Naive thymus-derived CD4-positive, alpha-beta T cell (primary cell): Measurements from ENCODE around the gene SRSF7. TPM values are rescaled to one million over a fixed set of nuclear protein-coding genes. Genes with fewer than 3 reads are reported as not detected.
"Not testable (repeated sequence)": the region's sequence is repeated elsewhere in the genome, so short reads cannot be mapped to it uniquely, and the experiment has no call there.

Source experiments
- ATAC-seq: fragments of 150-1000 bp; cut with Tn5 transposase; 2 replicates; pipeline ENCODE4 v1.10.0; 2021; ENCODE audit warnings: mild to moderate bottlenecking, moderate library complexity
- CTCF ChIA-PET: fragments of 350-600 bp; sonication (Branson Sonifier 250); formaldehyde crosslinking; loops from one replicate; lab custom pipeline; 2021; ENCODE audit warnings: antibody characterized with exemption; lab: Charles Lee
- POLR2A ChIA-PET: fragments of 350-600 bp; sonication (Branson Sonifier 250); formaldehyde crosslinking; loops from one replicate; lab custom pipeline; 2021; ENCODE audit warnings: antibody characterized with exemption, inconsistent platforms; lab: Charles Lee
- DNase-seq, 9 donors: peaks; one replicate each; pipeline versions ENCODE4 v3.0.0 to v3.0.0-alpha.2; 2020 to 2022; ENCODE audit warnings: mixed read lengths in 1 of 9
- H3K27ac ChIP-seq: one replicate; pipeline ENCODE4 v1.7.0; 2013; ENCODE audit warnings: mild to moderate bottlenecking, low read depth, low read length, moderate library complexity
- H3K27me3 ChIP-seq, 2 donors: one replicate each; pipeline ENCODE4 v1.7.0; 2013; ENCODE audit warnings: low read length in 2 of 2, mild to moderate bottlenecking in 2 of 2, moderate library complexity in 2 of 2; ENCODE audit not compliant: control insufficient read depth in 2 of 2, insufficient read depth in 2 of 2
- H3K36me3 ChIP-seq, 3 experiments: 1 replicate in 2 of 3; 2 replicates in 1 of 3; pipeline ENCODE4 v1.7.0; 2013; ENCODE audit warnings: low read length in 3 of 3, mild to moderate bottlenecking in 3 of 3, moderate library complexity in 1 of 3; ENCODE audit not compliant: insufficient read depth in 3 of 3, control insufficient read depth in 2 of 3
- H3K4me1 ChIP-seq, 2 donors: one replicate each; pipeline ENCODE4 v1.7.0; 2013; ENCODE audit warnings: low read length in 2 of 2, mild to moderate bottlenecking in 2 of 2, moderate library complexity in 1 of 2; ENCODE audit not compliant: control insufficient read depth in 2 of 2, insufficient read depth in 2 of 2
- H3K4me3 ChIP-seq: 2 replicates; pipeline ENCODE4 v1.7.0; 2013; ENCODE audit warnings: mild to moderate bottlenecking, low read length
- H3K9me3 ChIP-seq, 3 experiments: 1 replicate in 2 of 3; 2 replicates in 1 of 3; pipeline ENCODE4 v1.7.0; 2013; ENCODE audit warnings: low read length in 3 of 3; ENCODE audit not compliant: control insufficient read depth in 2 of 3
- H3K27ac Mint-ChIP-seq, 9 donors: one replicate each; pipeline ENCODE4 v1.8.0; 2020 to 2022; ENCODE audit warnings: mixed read lengths in 9 of 9, mild to moderate bottlenecking in 8 of 9, moderate library complexity in 5 of 9, inconsistent platforms in 2 of 9
- H3K27me3 Mint-ChIP-seq, 5 donors: one replicate each; pipeline ENCODE4 v1.8.0; 2021 to 2022; ENCODE audit warnings: mixed read lengths in 5 of 5, mild to moderate bottlenecking in 1 of 5
- H3K36me3 Mint-ChIP-seq, 5 donors: one replicate each; pipeline ENCODE4 v1.8.0; 2020 to 2022; ENCODE audit warnings: mixed read lengths in 5 of 5, mild to moderate bottlenecking in 3 of 5, inconsistent platforms in 1 of 5
- H3K4me1 Mint-ChIP-seq, 7 donors: one replicate each; pipeline ENCODE4 v1.8.0; 2020 to 2022; ENCODE audit warnings: mixed read lengths in 7 of 7, mild to moderate bottlenecking in 3 of 7, inconsistent platforms in 1 of 7
- H3K4me3 Mint-ChIP-seq, 10 donors: one replicate each; pipeline ENCODE4 v1.8.0; 2020 to 2022; ENCODE audit warnings: mild to moderate bottlenecking in 10 of 10, mixed read lengths in 10 of 10, moderate library complexity in 6 of 10, inconsistent platforms in 2 of 10
- H3K9me3 Mint-ChIP-seq, 11 donors: one replicate each; pipeline ENCODE4 v1.8.0; 2020 to 2022; ENCODE audit warnings: mixed read lengths in 11 of 11, mild to moderate bottlenecking in 4 of 11, inconsistent platforms in 1 of 11, moderate library complexity in 1 of 11
- intact Hi-C, 2 donors: fragments of 100-400 bp; cut with micrococcal nuclease; formaldehyde crosslinking; loops; one replicate each; pipeline ENCODE4 v1.15.1; 2023
- polyA plus RNA-seq, 2 donors: library from polyadenylated mRNA; unstranded; fragments of 300-500 nt; fragmentation: Illumina TruSeq; gene quantifications; one replicate each; pipeline ENCODE4 v1.2.3, GENCODE V29; 2021
- total RNA-seq, 6 experiments: library from RNA in 5 of 6; stranded (reverse) in 5 of 6; gene quantifications; 1 replicate in 5 of 6; 2 replicates in 1 of 6; pipeline ENCODE4 v1.2.3 and lab custom pipeline; 2021 to 2026

Gene SRSF7
- 100 to 1,000 TPM; 259 to 503 (median 310) TPM for total RNA-seq
- 100 to 1,000 TPM; 197 to 224 TPM for polyA plus RNA-seq
- 1,037 reads per million, percentile 99 among the genes with 10 or more reads in this experiment for total RNA-seq (lab: John Stamatoyannopoulos, UW)

DNA sequence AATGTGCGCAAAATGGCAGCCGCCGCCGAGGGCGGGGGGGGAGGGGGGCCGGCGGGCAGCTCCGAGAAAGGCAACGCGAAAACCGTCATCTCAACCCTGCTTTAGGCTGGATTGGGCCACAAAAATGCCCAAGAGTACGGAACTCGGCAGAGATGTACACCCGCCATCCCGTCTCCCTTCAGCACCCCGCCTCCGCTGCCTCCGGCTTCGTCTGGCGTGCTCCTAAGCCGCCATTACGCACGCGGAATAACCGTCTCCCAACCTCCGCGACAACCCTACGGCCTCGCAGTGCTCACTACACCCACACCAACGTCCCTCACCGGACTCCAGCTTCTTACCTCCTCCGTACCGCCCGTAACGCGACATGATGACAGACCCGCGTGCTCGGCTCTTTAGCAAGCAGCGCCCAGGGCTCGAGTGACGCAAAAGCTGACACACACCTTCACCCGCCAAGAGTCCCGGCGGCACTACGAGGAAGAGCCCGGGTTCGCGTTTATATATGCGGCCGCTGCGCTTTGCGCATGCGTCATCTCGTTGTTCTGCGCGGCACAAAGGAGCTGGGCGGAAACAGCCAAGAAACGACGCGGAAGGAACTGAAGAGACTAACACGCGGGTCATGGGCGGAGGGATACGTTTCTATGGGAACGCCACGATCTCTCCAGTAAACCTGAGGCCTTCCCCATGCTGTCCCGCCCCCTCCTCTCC, at the start of gene SRSF7:
TSS of gene SRSF7 (minus strand) at position 471 of the 705 bp plus-strand sequence. CDS start at position 366, 105 bp downstream.
- intact Hi-C loops, result loop anchor here (1.0 to 2.0 kb wide), 13 partner anchors 12 to 1784 kb away; partner anchors contain the start of genes ATL2 (in 2 of the 2), GALM (in 2 of the 2), GEMIN6 (in 2 of the 2) and SOS1 (in 2 of the 2)
- Histone ChIP-seq H3K27ac (peak within 1 kb of the TSS; percentile 95), H3K4me1 (peaks cover 31 to 41% of the 10 kb centered on the region in 2 donors), H3K36me3 (peaks cover 25 to 45% (median 38%) of the 10 kb centered on the region in 3 experiments), H3K27me3 (no peaks in the 10 kb centered on the region), H3K9me3 (no peaks in the 10 kb centered on the region), H3K4me3 (peak within 1 kb of the TSS; percentile 96)
- Mint-ChIP-seq H3K27me3 (peaks cover 0 to 5% (median 0%) of the 10 kb centered on the region in 5 donors), H3K36me3 (peaks cover 18 to 48% (median 42%) of the 10 kb centered on the region in 5 donors), H3K27ac (peak within 1 kb of the TSS; percentile 98 to 100 (median 100)), H3K4me3 (peak within 1 kb of the TSS; percentile 95 to 100 (median 99)), H3K9me3 (peaks cover 0 to 10% (median 0%) of the 10 kb centered on the region in 11 donors), H3K4me1 (peaks cover 40 to 72% (median 58%) of the 10 kb centered on the region in 7 donors)
- DNase-seq (peak; percentile 95 to 98 (median 97)), ATAC-seq (peak; percentile 87)
- ChIA-PET CTCF (interaction anchor here (0.6 to 1.5 kb wide), 3 partner anchors 13 to 375 kb away, joined by 3 to 4 read pairs (median 4); no protein-coding TSS in a partner anchor), POLR2A (interaction anchor here (0.5 to 6.7 kb wide), 47 partner anchors 10 to 1784 kb away, joined by 3 to 91 read pairs (median 4); partner anchors contain the start of genes ATL2, CEBPZ, DHX57 and EIF2AK2)

DNA sequence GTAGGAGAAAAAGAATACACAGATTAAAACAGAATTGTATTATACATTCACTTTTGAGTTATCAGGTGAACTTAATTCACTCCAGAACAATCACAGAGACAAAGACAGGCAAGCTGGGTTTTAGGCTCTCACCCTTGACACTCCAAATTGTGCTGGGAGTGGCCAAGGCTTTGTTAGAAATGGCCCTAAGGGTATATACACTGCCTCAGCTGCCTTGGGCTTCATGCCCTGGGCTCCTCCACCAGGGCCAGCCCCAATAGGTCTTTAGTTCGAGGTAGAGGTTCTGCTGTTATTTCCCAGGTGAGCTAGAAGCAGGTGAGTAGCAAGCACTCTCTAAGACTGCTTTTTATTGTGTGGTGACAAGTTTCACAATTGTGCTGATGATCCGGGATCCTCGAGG, 46.8 kb upstream of the SRSF7 start:
- H3K27me3 ChIP-seq, result no peaks in the 10 kb centered on the region
- ChIA-PET CTCF (no interaction called here), POLR2A (no interaction called here)
- no peaks in the 10 kb centered on the region for H3K4me1 Mint-ChIP-seq
- H3K4me3 ChIP-seq, result no peak overlapping the region
- no peaks in the 10 kb centered on the region for H3K4me1 ChIP-seq
- H3K27ac ChIP-seq, result no peak overlapping the region
- peaks cover 0 to 37% (median 5%) of the 10 kb centered on the region in 5 donors for H3K36me3 Mint-ChIP-seq
- no peak overlapping the region for H3K4me3 Mint-ChIP-seq
- no peaks in the 10 kb centered on the region for H3K9me3 ChIP-seq
- intact Hi-C loops, result no loop called here
- no peak overlapping the region for H3K27ac Mint-ChIP-seq
- no peak for ATAC-seq
- DNase-seq, result no peak
- no peaks in the 10 kb centered on the region for H3K9me3 Mint-ChIP-seq
- H3K27me3 Mint-ChIP-seq, result no peaks in the 10 kb centered on the region
- H3K36me3 ChIP-seq, result peaks cover 0 to 19% (median 0%) of the 10 kb centered on the region in 3 experiments

DNA sequence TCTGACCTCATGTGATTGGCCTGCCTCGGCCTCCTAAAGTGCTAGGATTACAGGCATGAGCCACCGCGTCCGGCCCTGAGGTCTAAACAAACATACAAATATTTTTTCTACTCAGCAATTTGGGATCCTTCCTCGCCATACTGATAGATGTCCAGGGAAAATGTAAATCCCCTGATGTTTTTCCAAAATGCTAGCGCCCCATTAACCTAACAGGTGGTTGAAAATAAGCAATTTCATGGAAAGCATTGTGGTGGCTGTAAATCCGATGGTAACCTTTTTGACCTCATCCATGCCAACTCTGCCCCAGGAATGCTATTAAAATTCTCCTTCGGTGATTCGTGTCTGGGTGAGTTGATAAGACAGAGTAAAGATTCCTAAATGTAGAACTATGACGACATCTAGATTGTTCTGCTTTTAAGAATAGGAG, 46.1 kb upstream of the SRSF7 start:
- no peaks in the 10 kb centered on the region for H3K9me3 Mint-ChIP-seq
- CTCF ChIA-PET, result no interaction called here
- DNase-seq (no peak), ATAC-seq (no peak)
- Histone ChIP-seq H3K36me3 (peaks cover 0 to 15% (median 0%) of the 10 kb centered on the region in 3 experiments), H3K4me1 (no peaks in the 10 kb centered on the region), H3K9me3 (no peaks in the 10 kb centered on the region), H3K27ac (no peak overlapping the region), H3K4me3 (no peak overlapping the region), H3K27me3 (no peaks in the 10 kb centered on the region)
- H3K27ac Mint-ChIP-seq, result peak overlapping the region in 1 of 9 donors; percentile 19
- H3K27me3 Mint-ChIP-seq, result no peaks in the 10 kb centered on the region
- intact Hi-C loops, result no loop called here
- no peaks in the 10 kb centered on the region for H3K4me1 Mint-ChIP-seq
- POLR2A ChIA-PET, result no interaction called here
- peaks cover 0 to 32% (median 4%) of the 10 kb centered on the region in 5 donors for H3K36me3 Mint-ChIP-seq
- no peak overlapping the region for H3K4me3 Mint-ChIP-seq

DNA sequence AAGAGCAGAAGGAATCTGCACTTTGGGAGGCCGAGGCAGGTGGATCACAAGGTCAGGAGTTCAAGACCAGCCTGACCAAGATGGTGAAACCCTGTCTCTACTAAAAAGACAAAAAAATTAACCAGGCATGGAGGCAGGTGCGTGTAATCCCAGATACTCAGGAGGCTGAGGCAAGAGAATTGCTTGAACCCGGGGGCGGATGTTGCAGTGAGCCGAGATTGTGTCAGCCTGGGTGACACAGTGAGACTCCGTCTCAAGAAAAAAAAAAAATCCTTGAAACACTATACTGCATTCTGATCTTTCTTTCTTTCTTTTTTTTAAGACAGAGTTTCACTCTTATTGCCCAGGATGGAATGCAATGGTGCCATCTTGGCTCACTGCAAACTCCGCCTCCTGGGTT, 43.9 kb upstream of the SRSF7 start:
- H3K4me1 ChIP-seq, intact Hi-C loops, H3K4me3 ChIP-seq, DNase-seq, H3K4me3 Mint-ChIP-seq, H3K27ac ChIP-seq, CTCF ChIA-PET, ATAC-seq, H3K27ac Mint-ChIP-seq, H3K4me1 Mint-ChIP-seq, H3K27me3 ChIP-seq, H3K9me3 Mint-ChIP-seq, H3K27me3 Mint-ChIP-seq, POLR2A ChIA-PET, H3K9me3 ChIP-seq: not testable (repeated sequence)
- peaks cover 0 to 20% (median 4%) of the 10 kb centered on the region in 5 donors for H3K36me3 Mint-ChIP-seq
- peaks cover 0 to 15% (median 0%) of the 10 kb centered on the region in 3 experiments for H3K36me3 ChIP-seq

DNA sequence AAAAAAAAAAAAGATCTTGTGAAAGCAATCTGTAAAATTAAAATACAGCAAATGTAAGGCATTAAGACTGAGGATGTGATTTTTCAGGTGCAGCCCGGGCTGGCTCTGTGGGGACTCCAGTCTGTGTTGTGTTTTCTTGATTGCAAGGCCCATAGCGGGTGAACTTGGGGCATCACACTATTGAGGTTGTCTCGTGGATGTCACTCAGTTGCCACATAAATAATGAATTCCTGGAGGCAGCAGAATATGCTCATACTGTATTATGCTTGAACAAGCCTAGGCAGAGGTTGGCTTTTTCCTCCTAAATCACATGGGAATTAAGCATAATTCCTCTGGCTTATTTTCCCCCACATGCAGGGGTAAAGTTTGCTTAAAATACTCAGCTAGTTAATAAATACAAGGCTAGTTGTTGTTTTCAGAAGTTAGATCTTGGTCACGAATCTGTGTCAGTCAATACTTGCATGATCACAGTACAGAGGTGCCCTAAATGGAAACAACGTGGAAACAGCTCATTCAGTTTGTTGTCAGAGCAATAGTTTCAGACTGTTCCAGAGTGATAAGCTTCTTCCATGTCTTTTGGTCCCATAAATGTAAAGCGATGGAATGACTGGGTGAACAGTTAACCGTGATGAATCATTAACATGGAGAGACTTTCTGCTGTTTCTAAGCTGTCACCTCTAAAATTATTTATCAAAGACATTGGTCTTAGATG, 43.2 kb upstream of the SRSF7 start:
- ChIA-PET POLR2A (no interaction called here), CTCF (no interaction called here)
- Mint-ChIP-seq H3K4me3 (no peak overlapping the region), H3K27ac (no peak overlapping the region), H3K36me3 (peaks cover 0 to 20% (median 4%) of the 10 kb centered on the region in 5 donors), H3K27me3 (no peaks in the 10 kb centered on the region), H3K4me1 (no peaks in the 10 kb centered on the region), H3K9me3 (no peaks in the 10 kb centered on the region)
- DNase-seq, result no peak
- H3K27ac ChIP-seq, result no peak overlapping the region
- no peaks in the 10 kb centered on the region for H3K4me1 ChIP-seq
- no peak for ATAC-seq
- H3K27me3 ChIP-seq, result no peaks in the 10 kb centered on the region
- peaks cover 0 to 15% (median 0%) of the 10 kb centered on the region in 3 experiments for H3K36me3 ChIP-seq
- intact Hi-C loops, result no loop called here
- H3K9me3 ChIP-seq, result no peaks in the 10 kb centered on the region
- no peak overlapping the region for H3K4me3 ChIP-seq

DNA sequence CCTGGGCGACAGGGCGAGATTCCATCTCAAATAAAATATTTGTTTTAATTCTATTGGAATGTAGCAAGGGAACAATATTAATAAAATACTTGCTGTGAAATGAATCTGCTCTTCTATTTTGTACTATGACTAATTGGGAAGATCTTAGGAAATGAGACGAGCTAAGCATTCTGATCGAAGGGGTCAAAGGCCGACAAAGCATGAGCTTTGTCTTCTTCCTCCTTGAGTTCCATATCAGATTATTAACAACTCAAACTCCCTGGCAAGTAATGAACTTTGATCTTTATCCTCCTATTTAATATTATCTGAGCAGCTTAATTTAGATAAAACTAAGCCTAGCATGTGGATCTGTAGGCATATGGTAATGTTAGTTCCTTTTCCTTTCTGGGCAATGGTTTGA, 42.4 kb upstream of the SRSF7 start:
- H3K4me3 ChIP-seq, result no peak overlapping the region
- intact Hi-C loops, result no loop called here
- no peaks in the 10 kb centered on the region for H3K27me3 Mint-ChIP-seq
- peaks cover 0 to 15% (median 0%) of the 10 kb centered on the region in 3 experiments for H3K36me3 ChIP-seq
- H3K9me3 Mint-ChIP-seq, result no peaks in the 10 kb centered on the region
- POLR2A ChIA-PET, result no interaction called here
- CTCF ChIA-PET, result no interaction called here
- no peaks in the 10 kb centered on the region for H3K4me1 ChIP-seq
- no peak overlapping the region for H3K4me3 Mint-ChIP-seq
- H3K27me3 ChIP-seq, result no peaks in the 10 kb centered on the region
- ATAC-seq (no peak), DNase-seq (no peak)
- no peak overlapping the region for H3K27ac Mint-ChIP-seq
- no peak overlapping the region for H3K27ac ChIP-seq
- peaks cover 0 to 12% (median 4%) of the 10 kb centered on the region in 5 donors for H3K36me3 Mint-ChIP-seq
- no peaks in the 10 kb centered on the region for H3K4me1 Mint-ChIP-seq
- no peaks in the 10 kb centered on the region for H3K9me3 ChIP-seq
